Measurements from ENCODE around the gene IGFBP7.

The IGFBP7 gene

GRCh38 chr4:57039345-57039744, 70.8 kb downstream of the IGFBP7 start:
- no peak for DNase-seq

GRCh38 chr4:57037982-57038604, 72.1 kb downstream of the IGFBP7 start:
- peak; percentile 12 to 72 for DNase-seq

GRCh38 chr4:57034520-57034919, 75.7 kb downstream of the IGFBP7 start:
- no peak for DNase-seq

GRCh38 chr4:57023104-57023503, 87.1 kb downstream of the IGFBP7 start:
- no peak for DNase-seq

GRCh38 chr4:57020467-57021101, 89.6 kb downstream of the IGFBP7 start:
- no peak for DNase-seq

GRCh38 chr4:57018980-57019379, 91.2 kb downstream of the IGFBP7 start:
- DNase-seq: no peak

- no peak for DNase-seq
Observed at GRCh38 chr4:57013543-57014120, 96.6 kb downstream of the IGFBP7 start.

GRCh38 chr4:56999751-57000150, 110.4 kb downstream of the IGFBP7 start:
- no peak for DNase-seq

- peak; percentile 83 to 93 for DNase-seq
Observed at GRCh38 chr4:56995525-56995924, 114.7 kb downstream of the IGFBP7 start.

- no peak for DNase-seq
Observed at GRCh38 chr4:56990109-56990905, 119.9 kb downstream of the IGFBP7 start.

- no peak for DNase-seq
Observed at GRCh38 chr4:56986952-56987351, 123.2 kb downstream of the IGFBP7 start.

- DNase-seq: no peak
Observed at GRCh38 chr4:56986192-56986591, 124.0 kb downstream of the IGFBP7 start.

GRCh38 chr4:56981795-56982201, 128.4 kb downstream of the IGFBP7 start:
- no peak for DNase-seq

All from NCI-H446 (cell line).